ENCODE data around the gene MEF2C.
"Not testable (repeated sequence)": the region's sequence is repeated elsewhere in the genome, so short reads cannot be mapped to it uniquely, and the experiment has no call there.

The MEF2C gene

DNA sequence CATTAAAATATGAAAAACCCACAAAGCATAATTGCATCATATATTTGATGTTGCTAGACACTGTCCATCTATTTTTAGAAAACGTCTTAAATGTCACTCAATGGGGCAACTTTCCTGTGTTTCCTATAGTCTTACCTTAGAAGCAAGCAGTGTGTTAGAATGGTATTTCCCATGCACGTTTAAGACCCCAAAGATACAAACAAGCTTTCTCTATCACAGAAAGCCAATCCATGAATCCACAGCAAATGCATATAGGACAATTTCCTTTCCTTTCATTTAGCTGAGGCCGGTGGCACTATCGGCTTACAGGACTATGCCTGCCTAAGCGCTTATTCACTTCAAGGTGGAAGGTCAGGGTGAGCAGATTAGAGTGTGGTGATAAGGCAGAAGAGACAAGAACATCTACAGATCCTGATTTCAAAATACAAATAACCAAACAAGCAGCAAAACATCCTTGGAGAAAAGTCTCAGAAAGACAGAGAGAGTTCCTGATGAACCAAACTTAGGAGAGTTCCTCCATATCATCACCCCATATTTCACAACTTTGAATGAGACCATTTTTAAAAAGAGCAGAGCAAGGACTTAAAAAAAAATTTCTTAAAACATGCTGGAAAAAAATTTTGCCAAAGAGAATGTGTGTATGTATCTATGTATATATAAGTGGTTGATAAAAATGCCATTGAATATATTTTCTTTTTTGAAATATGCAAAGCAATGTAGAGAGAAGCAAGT is 57.2 kb downstream of the MEF2C start:
- no peak for DNase-seq

- no peak for DNase-seq
These were observed 57.9 kb downstream of the MEF2C start for GRCh38 chr5:88824892-88825583.

- no peak for DNase-seq
These were observed 58.8 kb downstream of the MEF2C start for GRCh38 chr5:88824141-88824540.

- no peak for DNase-seq
These were observed 59.8 kb downstream of the MEF2C start for GRCh38 chr5:88823201-88823600.

- DNase-seq: no peak
These were observed 61.8 kb downstream of the MEF2C start for GRCh38 chr5:88821161-88821560.

DNA sequence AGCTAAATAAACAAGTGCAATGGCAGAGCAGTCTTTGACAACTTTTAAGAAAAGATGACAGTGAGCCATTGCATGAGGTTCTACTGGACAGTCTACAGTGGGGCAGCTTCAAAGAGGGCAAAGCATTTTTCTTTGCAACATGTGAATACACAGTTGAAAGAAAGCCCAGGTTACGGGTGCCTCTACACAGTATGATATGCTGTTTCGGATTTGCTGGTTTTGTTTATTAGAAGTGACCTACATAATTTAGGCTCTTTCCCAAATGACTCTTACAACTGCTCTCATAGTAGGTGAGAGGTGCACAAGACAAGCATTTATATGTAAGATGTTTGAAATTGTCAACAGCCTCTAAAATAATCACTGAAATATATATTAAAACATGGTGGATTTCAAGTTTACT is 62.4 kb downstream of the MEF2C start:
- DNase-seq: no peak

DNA sequence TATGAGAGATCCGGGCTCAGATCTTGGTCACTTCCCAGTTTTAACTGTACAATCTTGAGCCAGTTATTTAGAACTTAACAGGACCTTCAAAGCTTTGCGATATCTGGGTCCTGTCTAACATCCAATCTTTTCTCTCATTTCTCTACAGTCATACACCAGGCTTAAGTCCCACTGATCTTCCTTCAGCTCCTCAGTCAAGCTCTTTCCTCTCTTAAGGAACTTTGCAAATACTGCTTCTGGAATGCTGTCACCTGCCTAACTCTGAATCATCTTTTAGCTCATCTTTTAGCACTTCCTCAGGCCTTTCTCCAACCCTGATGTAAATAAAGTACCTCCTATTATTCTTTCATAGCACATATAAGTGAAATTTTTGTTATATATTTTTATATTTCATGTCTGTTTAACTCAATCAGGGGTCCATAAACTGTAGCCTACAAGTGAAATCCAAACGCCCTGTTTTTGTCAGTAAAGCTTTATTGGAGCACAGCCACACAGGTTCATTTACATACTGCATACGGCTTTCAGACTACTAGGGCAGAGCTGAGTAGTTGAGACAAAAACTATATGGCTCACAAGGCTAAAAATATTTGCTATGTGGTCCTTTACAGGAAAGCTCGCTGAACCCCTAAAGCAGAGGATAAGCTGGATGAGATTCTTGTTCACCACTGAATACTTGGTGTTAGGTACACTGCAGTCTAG is 63.5 kb downstream of the MEF2C start:
- no peak for DNase-seq

DNA sequence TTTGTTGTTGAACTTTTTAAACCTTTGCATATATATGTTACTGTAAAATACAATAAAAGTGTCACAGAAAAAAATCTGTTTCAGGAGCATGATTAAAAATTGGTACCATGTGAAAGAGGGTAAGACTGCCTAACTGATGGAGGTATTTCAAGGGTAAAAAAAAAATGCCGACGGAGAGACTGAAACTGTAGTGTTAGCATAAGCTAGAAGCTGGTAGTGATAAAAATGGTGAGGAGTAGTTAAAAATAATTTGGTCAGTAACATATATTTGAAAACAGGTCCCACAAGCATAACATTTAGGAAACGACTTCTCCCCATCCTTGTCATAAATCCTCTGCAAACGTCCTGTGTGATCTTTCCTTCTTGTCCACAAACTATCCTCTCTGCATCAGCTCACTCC is 64.7 kb downstream of the MEF2C start:
- DNase-seq: no peak

DNA sequence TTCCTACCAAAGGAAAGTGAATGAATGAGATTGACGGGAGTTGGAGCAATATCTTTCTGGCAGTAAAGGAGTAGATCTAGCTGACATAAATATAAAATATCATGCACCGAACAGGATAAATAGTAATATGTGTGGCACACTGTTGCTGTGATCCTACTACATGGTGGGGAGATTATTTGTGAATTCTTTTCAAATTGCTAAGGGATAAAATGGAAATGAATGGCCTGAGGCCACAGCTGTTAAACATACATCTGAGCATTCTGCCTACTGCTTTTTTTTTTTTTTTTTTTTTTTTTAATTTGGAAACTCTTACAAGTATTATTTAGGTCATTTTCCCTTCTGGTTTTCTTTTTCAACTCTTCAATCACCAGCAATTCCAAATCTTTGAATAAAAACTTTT is 66.8 kb downstream of the MEF2C start:
- DNase-seq: no peak

DNA sequence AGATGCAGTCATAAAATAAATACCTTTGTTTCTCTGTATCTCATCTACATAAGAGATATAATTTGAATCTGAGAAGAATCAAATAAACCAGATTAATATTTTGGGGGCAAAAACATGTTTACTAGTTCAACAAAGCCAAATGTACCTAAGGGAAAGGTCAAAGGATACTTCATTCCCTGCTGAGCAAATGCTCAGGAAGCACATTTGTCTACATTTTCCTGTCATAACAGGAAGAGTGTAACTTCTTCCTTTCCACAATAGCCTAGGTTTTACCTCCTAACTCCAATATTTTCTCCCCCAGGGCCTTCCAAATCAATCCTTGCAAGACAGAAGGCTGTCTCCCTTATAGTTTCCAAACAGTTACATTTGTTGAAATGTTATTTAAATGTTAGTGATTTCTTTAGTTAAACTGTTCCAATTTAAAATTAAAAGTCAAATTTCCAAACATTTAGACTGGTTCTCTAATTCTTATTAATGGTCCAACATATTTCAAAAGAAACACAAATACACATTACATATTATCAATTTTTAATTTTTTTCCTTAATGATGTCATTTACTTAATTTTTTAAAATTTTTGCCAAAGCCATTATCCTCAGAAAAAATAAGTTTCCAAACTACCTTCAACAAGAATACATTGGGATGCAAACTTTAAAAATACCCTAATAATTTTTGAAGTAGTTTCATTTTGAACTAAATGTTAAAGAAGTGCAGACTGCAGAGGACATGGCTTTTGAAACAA is 67.8 kb downstream of the MEF2C start:
- DNase-seq: no peak

DNA sequence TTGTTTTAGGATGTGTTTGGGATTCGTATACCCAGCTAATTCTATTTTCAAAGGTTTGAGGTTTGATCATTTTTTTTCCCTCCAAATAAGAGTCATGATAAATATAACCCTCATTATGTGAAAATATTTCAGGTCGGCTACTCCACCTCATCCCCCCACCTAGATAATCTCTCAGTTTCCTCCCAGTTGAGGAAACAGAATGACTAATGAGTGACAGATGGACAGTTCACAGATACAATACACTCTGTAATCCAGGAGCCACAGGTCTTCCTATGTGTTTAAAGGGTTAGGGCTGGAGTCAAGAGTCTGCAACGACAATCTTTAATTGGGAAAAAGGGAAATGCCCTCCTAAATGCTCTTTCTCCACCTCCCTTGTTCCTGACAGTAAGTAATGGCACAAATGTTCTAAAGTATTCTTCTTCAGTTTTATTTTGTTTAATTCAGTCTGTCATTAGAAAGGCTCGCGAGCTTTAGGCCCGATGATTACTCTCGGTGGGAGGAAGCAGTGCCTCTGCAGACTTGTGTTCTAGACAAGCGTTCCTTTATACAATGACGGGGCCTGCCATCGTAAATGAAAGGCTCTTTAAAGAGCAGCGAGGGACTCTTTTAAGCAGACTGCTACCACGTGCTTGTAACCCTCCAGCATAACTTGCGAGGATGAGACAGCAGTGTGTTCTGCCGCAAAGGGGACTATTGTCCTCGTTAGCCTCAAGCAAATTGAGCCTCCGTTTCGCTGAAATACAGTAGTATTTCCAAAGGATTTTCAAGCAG is 69.0 kb downstream of the MEF2C start:
- DNase-seq: no peak

DNA sequence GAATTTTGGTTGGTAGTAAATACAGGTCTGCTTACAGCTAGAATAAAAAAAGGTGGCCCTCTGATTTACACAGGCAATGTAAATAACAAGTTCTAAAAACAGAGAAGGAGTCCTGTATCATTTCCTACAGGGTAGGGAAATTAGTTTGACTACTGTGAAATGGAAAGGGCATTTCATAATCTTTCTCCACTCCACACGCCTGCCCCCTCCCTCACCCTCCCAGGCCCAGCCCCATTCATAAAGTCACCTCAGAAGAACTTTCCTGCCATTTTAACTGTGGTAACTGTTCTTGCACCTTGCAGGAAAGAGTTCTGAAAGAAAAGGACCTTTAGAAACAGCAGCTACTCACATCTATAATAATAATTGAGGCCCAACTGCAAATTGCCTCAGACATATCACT is 69.7 kb downstream of the MEF2C start:
- DNase-seq: no peak

DNA sequence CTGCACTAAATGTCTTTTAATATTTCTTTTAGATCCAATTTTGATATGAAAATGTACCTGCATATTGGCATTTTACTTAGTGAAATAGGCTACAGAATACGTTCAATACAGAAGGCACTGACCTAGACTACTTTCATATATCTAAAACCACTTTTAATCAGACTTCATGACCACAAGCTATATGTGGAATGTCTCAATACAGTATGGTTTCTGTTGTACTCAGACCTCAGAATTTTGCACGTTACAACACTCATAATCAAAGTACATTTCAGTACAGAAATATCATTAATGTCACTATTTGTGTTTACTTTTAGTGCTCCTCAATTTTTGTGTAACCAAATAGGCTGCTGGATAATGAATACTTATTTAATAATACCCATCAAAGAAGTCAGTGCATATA is 74.8 kb downstream of the MEF2C start:
- no peak for DNase-seq

DNA sequence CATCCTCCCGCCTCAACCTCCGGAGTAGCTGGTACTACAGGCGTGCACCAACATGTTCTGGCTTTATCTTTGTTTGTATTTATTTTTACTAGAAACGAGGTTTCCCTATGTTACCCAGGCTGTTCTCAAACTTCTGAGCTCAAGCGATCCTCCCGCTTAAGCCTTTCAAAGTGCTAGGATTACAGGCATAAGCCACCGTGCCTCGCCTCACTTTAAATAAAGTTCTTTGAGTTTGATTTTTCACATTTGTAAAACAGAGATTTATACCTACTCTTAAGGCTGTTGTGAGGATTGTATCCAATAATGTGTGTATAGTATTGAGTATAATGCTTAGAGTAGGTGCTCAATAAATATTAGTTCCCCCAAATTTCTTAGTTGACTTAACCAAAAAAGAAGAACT is 75.7 kb downstream of the MEF2C start:
- no peak for DNase-seq

- DNase-seq: no peak
These were observed 76.6 kb downstream of the MEF2C start for GRCh38 chr5:88806338-88806737.

GRCh38 chr5:88805151-88805784 is 77.7 kb downstream of the MEF2C start:
- DNase-seq: no peak

GRCh38 chr5:88804444-88804843 is 78.5 kb downstream of the MEF2C start:
- DNase-seq: no peak

DNA sequence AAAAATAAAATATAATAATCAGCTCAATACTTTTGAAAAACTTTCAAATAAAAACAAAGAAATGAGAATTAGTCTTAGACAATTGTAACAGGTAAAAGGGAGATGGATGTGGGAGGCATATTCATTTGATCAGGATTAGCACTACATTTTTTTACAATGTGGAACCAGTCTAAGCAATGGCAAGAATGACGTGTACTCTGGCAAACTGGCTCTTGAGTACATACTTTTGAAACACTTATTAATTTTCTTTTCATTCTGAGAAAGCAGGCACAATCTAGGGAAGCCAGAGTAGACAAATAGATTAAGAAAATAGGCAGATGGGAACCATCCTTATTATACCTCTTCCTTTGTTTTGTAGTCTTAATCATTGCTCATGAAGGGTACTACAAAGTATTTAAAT is 79.7 kb downstream of the MEF2C start:
- no peak for DNase-seq

DNA sequence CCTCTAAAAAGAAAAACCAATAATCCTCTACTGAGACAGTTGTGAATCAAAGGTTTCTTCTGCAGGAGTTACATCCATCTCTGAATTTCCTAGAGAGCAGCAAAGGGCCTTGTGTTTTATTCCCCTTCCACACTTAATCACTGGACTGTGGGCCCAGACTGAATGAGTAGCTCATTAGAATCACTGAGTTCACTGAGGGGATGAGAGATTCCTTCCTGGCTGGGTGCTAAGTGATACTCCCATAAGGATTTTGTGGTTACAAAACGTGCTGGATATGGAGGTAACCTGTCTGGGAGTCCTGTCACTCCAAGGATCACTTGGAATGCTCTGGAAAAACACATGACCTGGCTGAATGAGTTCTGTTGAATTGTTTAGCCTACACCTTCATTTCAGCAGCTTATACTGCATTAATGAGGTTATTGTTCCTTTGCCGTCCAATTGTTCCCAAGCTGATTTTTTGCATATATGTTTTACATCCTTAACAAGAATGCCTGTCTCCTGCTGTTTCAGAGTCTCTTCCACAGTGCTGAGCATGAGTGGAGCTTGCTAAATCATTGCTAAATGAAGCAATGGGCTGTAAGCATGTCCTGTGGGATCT is 82.9 kb downstream of the MEF2C start:
- DNase-seq: no peak

DNA sequence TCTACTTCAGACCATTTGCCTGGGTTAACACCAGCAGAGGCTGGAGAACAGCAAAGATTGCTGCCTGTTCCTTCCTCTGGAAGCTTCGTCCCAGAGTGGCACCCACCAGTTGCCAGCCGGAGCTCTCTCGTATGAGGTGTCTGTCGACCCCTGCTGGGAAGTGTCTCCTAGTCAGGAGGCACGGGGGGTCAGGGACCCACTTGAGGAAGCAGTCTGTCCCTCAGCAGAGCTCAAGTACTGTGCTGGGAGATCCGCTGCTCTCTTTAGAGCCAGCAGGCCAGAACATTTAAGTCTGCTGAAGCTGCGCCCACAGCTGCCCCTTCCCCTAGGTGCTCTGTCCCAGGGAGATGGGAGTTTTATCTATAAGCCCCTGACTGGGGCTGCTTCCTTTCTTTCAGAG is 84.1 kb downstream of the MEF2C start:
- DNase-seq: not testable (repeated sequence)

- DNase-seq: not testable (repeated sequence)
These were observed 89.2 kb downstream of the MEF2C start for GRCh38 chr5:88793797-88794196.
